LNCaP clone FGC (cell line): ENCODE measurements around the gene ROGDI.

Experiments
- DNase-seq: peaks from one replicate; pipeline ENCODE4 v3.0.0-alpha.2; 2011; ENCODE audit warnings: low read depth
- H3K4me3 ChIP-seq: 2 replicates; pipeline ENCODE4 v1.5.1; 2011; ENCODE audit warnings: mild to moderate bottlenecking, low read depth, low read length, control low read depth
- TF ChIP-seq, protein P1 (sequence below): IDR thresholded peaks from 2 replicates; pipeline ENCODE4 v1.5.1; 2012; ENCODE audit warnings: mild to moderate bottlenecking; ENCODE audit not compliant: control insufficient read depth, insufficient read depth; ENCODE audit errors: extremely low read depth

The ROGDI gene

GRCh38 chr16:4839942-4840341 lies 37.5 kb upstream of the ROGDI start:
- TF ChIP-seq, protein P1, sequence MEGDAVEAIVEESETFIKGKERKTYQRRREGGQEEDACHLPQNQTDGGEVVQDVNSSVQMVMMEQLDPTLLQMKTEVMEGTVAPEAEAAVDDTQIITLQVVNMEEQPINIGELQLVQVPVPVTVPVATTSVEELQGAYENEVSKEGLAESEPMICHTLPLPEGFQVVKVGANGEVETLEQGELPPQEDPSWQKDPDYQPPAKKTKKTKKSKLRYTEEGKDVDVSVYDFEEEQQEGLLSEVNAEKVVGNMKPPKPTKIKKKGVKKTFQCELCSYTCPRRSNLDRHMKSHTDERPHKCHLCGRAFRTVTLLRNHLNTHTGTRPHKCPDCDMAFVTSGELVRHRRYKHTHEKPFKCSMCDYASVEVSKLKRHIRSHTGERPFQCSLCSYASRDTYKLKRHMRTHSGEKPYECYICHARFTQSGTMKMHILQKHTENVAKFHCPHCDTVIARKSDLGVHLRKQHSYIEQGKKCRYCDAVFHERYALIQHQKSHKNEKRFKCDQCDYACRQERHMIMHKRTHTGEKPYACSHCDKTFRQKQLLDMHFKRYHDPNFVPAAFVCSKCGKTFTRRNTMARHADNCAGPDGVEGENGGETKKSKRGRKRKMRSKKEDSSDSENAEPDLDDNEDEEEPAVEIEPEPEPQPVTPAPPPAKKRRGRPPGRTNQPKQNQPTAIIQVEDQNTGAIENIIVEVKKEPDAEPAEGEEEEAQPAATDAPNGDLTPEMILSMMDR = no peak
- DNase-seq = no peak

GRCh38 chr16:4837733-4838501 lies 35.5 kb upstream of the ROGDI start:
- H3K4me3 ChIP-seq = no peak overlapping the region
- TF ChIP-seq, protein P1 = no peak
- no peak for DNase-seq

More at GRCh38 chr16:4839942-4840341, 37.5 kb upstream of the ROGDI start:
- H3K4me3 ChIP-seq = no peak overlapping the region

DNA sequence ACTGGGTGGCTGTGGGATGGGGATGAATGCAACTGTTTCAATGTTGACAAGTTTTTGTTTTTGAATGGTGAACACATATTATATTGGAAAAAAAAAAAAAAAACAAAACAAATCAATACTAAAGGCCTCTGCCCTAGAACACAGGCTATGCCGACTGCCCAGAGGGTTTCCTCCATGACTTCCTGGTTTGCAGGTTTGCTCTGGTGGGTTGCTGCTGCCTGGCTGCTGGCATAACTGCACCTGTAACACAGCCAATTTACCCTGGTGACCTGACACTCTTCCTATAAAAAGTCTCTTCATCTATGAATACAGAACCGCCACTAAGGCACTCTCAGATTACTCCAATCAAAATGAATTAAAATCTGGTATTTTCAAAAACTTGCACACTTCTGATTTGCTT lies 34.3 kb upstream of the ROGDI start:
- H3K4me3 ChIP-seq = no peak overlapping the region
- no peak for DNase-seq
- TF ChIP-seq, protein P1 = no peak

DNA sequence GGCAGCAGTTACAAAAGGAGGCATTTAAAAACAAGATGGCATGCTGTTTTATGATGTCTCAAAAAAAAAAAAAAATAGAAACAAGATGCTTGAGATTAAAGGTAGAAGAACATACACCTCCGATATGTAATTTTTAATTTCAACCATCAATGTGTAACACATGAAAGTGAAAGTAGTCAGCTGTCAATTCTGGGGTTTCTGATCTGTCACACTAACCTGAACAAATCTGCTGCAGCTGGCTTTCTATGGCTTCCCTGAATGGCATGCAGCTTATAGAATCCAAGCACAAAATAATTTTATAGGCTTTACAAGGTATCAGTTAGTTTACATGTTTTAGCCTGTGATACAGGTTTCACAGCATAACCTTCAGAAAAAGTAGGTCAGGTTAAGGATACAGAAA lies 31.2 kb upstream of the ROGDI start:
- DNase-seq = no peak
- H3K4me3 ChIP-seq = no peak overlapping the region
- TF ChIP-seq, protein P1 = no peak

DNA sequence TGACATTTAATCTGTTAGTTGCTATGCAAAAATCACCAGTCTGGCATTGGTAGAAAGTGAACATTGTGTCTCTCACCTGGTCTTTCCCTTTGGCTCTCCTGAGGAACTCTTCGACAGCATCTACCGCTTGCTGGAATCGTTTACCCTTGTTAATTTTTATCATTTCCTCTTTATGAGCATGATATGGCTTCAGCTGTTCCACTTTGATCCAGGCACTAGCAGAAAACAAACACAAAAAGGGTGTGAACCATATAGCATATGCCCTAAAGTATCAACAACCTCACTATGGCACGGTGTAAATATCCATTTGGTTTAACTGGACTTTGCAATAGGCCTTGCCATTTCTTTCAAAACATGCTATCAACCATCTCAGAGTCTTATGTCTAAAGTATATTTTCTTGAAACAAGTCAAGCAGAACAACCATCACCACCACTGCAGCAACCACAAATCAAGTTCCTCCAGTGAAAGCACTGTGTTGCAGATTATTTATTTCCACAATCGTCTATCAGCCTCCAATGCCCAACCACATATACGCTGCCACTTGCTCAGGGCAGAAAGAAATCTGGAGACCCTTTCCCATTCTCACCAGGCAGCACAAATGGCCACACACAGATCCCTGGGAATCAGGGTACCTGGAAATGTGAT lies 30.4 kb upstream of the ROGDI start:
- TF ChIP-seq, protein P1 = no peak
- peak; percentile 35 for DNase-seq
- H3K4me3 ChIP-seq = no peak overlapping the region

DNA sequence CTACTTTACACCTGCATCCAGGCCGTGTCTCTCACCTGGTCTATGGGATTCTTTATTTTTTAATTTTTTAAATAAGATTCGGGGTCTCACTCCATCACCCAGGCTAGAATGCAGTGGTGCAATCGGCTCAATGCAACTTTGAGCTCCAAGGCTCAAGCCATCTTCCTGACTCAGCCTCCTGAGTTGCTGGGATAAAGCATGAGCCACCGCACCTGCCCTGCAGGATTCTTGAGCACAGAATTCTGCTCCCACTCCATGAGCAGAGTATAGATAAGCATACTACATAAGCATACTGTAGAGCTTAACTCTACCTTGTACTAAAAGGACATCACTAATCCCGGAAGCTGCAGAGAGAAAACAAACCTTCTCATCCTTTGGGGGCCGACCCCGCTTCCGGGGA lies 29.2 kb upstream of the ROGDI start:
- no peak overlapping the region for H3K4me3 ChIP-seq
- TF ChIP-seq, protein P1 = no peak
- no peak for DNase-seq
